Measurements from ENCODE around the gene RIF1. TPM values are rescaled to one million over a fixed set of nuclear protein-coding genes. Genes with fewer than 3 reads are reported as not detected.

The RIF1 gene
- total and polyA plus RNA-seq, 3 donors from 2014 or later, result 10.6 to 81.7 (median 66.3) TPM

DNA sequence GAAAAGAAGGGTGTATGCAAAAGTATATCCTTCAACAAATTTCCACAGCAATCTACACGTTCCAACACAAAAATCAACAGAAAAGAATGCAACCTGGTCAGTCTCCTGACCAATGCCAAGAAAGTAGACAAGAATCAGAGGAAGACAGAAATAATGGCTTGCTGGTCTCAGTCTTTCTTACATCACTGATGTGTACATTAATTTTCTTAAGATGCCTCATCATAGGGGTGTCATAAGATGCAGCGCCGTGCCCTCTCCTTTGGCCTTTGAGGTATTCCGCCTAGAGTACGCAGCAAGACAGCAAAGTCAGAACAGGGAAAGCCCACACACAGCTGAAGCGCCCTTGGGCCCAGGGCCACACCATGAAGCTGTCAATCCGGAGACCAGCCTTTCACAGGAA is 112.9 kb downstream of the RIF1 start:
- Histone ChIP-seq H3K4me3 (no peak overlapping the region), H3K27me3 (no peaks in the 10 kb centered on the region), H3K27ac (no peak overlapping the region), H3K36me3 (ENCODE audit: low read depth, missing control alignments) (no peaks in the 10 kb centered on the region), H3K4me1 (no peaks in the 10 kb centered on the region), H3K9me3 (no peaks in the 10 kb centered on the region)
- DNase-seq, result no peak
- no peak for TF ChIP-seq POLR2A (IDR thresholded peaks at IDR 0.05)
- TF ChIP-seq, protein P1, sequence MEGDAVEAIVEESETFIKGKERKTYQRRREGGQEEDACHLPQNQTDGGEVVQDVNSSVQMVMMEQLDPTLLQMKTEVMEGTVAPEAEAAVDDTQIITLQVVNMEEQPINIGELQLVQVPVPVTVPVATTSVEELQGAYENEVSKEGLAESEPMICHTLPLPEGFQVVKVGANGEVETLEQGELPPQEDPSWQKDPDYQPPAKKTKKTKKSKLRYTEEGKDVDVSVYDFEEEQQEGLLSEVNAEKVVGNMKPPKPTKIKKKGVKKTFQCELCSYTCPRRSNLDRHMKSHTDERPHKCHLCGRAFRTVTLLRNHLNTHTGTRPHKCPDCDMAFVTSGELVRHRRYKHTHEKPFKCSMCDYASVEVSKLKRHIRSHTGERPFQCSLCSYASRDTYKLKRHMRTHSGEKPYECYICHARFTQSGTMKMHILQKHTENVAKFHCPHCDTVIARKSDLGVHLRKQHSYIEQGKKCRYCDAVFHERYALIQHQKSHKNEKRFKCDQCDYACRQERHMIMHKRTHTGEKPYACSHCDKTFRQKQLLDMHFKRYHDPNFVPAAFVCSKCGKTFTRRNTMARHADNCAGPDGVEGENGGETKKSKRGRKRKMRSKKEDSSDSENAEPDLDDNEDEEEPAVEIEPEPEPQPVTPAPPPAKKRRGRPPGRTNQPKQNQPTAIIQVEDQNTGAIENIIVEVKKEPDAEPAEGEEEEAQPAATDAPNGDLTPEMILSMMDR (IDR thresholded peaks at IDR 0.05), result no peak
- WGBS, 2 donors, result 95 to 96% methylated on average over 7 of the region's 7 CpGs
- intact Hi-C loops (cut with DNase I; ENCODE audit: low total_unique reads), result no loop called here

DNA sequence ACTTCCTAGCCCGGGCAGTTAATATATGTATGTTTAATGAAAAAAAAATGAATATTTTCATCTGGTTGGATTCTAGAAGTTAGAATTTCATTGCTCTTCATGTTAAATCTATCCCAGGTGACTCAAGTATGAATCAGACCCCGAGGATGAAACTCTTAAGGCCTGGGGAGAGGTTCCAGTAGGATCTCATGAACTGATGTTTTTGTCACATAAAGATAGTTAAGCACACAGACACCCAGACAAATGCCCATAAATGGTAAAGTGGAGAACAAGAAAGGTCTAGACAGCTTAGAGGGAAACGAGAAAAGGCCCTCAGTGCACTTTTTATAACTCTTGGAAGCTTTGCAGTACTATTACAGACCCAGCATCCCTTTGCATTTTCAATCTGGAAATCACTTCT is 114.1 kb downstream of the RIF1 start:
- Histone ChIP-seq H3K27ac (no peak overlapping the region), H3K9me3 (no peaks in the 10 kb centered on the region), H3K27me3 (no peaks in the 10 kb centered on the region), H3K4me1 (no peaks in the 10 kb centered on the region), H3K36me3 (ENCODE audit: low read depth, missing control alignments) (no peaks in the 10 kb centered on the region), H3K4me3 (no peak overlapping the region)
- intact Hi-C loops (cut with DNase I; ENCODE audit: low total_unique reads), result no loop called here
- WGBS, 2 donors, result 86 to 92% methylated on average over 3 of the region's 3 CpGs
- no peak for DNase-seq
- TF ChIP-seq, protein P1 (IDR thresholded peaks at IDR 0.05), result no peak
- no peak for TF ChIP-seq POLR2A (IDR thresholded peaks at IDR 0.05)

DNA sequence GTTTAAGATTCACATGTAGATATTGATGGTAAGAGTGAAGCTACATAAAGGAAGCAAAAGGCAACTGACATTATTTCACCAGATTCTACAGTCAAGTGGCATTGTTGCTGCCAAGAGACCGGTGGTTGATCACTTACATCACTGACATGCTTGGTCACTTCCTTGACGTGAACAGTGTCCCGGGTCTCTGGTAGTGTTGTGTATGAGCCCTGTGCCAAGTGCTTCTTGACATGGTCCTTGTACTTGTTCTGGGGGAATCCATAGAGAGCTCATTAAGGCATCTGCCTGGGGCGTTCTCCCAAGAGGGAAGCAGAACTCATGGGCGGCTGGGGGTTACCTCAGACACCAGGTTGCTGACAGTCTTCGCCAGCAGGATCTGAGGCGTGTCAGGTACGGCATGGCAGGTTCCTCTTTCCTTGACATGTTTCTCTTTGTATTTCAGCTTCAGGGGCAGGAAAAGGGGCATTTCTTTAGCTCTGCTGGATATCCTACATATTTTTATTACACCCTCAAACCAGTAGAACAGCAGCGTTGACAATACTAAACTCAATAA is 116.2 kb downstream of the RIF1 start:
- Histone ChIP-seq H3K4me3 (no peak overlapping the region), H3K9me3 (no peaks in the 10 kb centered on the region), H3K27me3 (no peaks in the 10 kb centered on the region), H3K36me3 (ENCODE audit: low read depth, missing control alignments) (no peaks in the 10 kb centered on the region), H3K4me1 (no peaks in the 10 kb centered on the region), H3K27ac (no peak overlapping the region)
- intact Hi-C loops (cut with DNase I; ENCODE audit: low total_unique reads), result no loop called here
- no peak for DNase-seq
- TF ChIP-seq, protein P1 (IDR thresholded peaks at IDR 0.05), result no peak
- 76 to 80% methylated on average over 8 to 9 of the region's 9 CpGs for WGBS, 2 donors

DNA sequence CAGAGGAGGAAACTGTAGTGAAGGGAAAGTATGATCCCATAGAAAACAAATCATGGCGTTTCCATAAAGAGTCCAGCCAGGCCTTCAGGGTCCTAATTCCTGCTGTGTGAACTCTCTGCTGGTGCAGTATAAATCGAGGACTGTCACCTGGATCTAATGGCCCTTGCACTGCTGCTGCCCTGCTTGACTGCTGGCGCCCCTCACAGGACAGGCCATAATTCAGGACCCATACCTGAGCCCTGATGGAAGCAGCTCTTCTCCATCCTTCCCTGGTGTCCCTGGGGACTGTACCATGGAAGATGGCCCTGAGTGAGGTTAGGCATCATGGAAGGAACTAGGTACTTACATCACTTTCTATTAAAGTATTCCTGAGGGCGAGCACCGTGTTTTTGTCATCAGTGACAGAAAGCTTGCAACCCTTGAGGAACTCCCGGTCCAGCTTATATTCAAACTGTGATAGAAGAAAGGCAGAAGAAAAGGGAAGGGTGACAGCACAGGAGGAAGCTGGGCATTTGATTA is 116.9 kb downstream of the RIF1 start:
- DNase-seq, result no peak
- no peak overlapping the region for H3K4me3 ChIP-seq
- no peaks in the 10 kb centered on the region for H3K9me3 ChIP-seq
- no peak for TF ChIP-seq POLR2A (IDR thresholded peaks at IDR 0.05)
- TF ChIP-seq, protein P1 (IDR thresholded peaks at IDR 0.05), result no peak
- H3K27ac ChIP-seq, result no peak overlapping the region
- no peaks in the 10 kb centered on the region for H3K4me1 ChIP-seq
- 93 to 94% methylated on average over 6 of the region's 6 CpGs for WGBS, 2 donors
- intact Hi-C loops (cut with DNase I; ENCODE audit: low total_unique reads), result no loop called here
- H3K36me3 ChIP-seq (ENCODE audit: low read depth, missing control alignments), result no peaks in the 10 kb centered on the region
- H3K27me3 ChIP-seq, result no peaks in the 10 kb centered on the region

Small RNA genes lying within 50 kb of the gene (microRNA-seq; reads per million reads assigned to microRNA genes)
- gene MIR4773-1 (ENCODE audit: borderline number of aligned reads in 2 of 2, borderline replicate concordance in 1 of 2) (0 reads per million in 2 donors), gene MIR4773-2 (ENCODE audit: borderline number of aligned reads in 2 of 2, borderline replicate concordance in 1 of 2) (0 reads per million in 2 donors)

Small RNA genes lying within 50 kb of the gene (small RNA-seq; reads per million reads assigned to genes)
- gene MIR4773-1 (0 reads per million in 2 donors), gene RN7SL124P (0 reads per million in 2 donors)

Other genes with a start within 250 kb of the RIF1 start
- gene RBM43, start 148.0 kb upstream of the RIF1 start, total RNA-seq, result 1 to 10 TPM; 7.1 to 8.6 TPM
- 6.9 TPM for gene RBM43, start 148.0 kb upstream of the RIF1 start, polyA plus RNA-seq (ENCODE audit: insufficient read depth, low read depth, low replicate concordance)
- gene NMI, start 120.2 kb upstream of the RIF1 start, total RNA-seq, result 10 to 100 TPM in 1 of 2 donors, 1 to 10 TPM in 1; 6.4 to 11.2 TPM
- gene NMI, start 120.2 kb upstream of the RIF1 start, polyA plus RNA-seq (ENCODE audit: insufficient read depth, low read depth, low replicate concordance), result 8.9 TPM
- gene TNFAIP6, start 52.3 kb upstream of the RIF1 start, total RNA-seq, result 1 to 10 TPM; 3.3 to 9.4 TPM
- 26.1 TPM for gene TNFAIP6, start 52.3 kb upstream of the RIF1 start, polyA plus RNA-seq (ENCODE audit: insufficient read depth, low read depth, low replicate concordance)

All from testis (tissue), 3 donors.